Heart left ventricle (tissue), 13 donors: ENCODE results near the gene USE1.

ENCODE experiments used
- POLR2A ChIP-seq, 2 donors: fragments of 450-650 bp; IDR thresholded peaks; one replicate each; pipeline ENCODE4 v1.6.1; 2017; ENCODE audit warnings: antibody characterized with exemption in 2 of 2, mild to moderate bottlenecking in 2 of 2, moderate library complexity in 2 of 2
- TF ChIP-seq, protein P1 (sequence below), 12 donors: fragments of 200-600 bp; sonication (generic) in 4 of 12; IDR thresholded peaks; one replicate each; pipeline versions ENCODE4 v1.5.0 to v1.8.0; 2018 to 2022; ENCODE audit warnings: antibody characterized with exemption in 12 of 12, mild to moderate bottlenecking in 5 of 12
- donor health status: ischemic (EF 13 %, LVEDD 7.1; RV severe dilation, severe dysfunction).
- donor health status: DM: no; HTN: yes; CAD: no.
- donor health status: DM: no; HTN: no; CAD: no.
- donor health status: ischemic (EF 25% LVEDD 6.9; RV normal size, moderate dysfunction).
- donor health status: ischemic (EF 25% LVEDD 5.7; RV mildly dilated, moderate dysfunction).
- donor health status: ischemic (EF 35%, LVEDD 5.7; RV mildly dilated, moderate dysfunction).
- donor health status: nonischemic (EF 11% LVEDD 7.7; RV severe dilation, severe dysfunction).
- donor health status: DM: yes; HTN: yes; CAD: no.
- donor health status: PGD.
- donor health status: ischemic (EF 29% LVEDD 5.4; RV normal size, mild dysfunction).
- donor health status: nonischemic (EF 23%, LVEDD 6.1; RV moderate dilation, normal function).

DNA sequence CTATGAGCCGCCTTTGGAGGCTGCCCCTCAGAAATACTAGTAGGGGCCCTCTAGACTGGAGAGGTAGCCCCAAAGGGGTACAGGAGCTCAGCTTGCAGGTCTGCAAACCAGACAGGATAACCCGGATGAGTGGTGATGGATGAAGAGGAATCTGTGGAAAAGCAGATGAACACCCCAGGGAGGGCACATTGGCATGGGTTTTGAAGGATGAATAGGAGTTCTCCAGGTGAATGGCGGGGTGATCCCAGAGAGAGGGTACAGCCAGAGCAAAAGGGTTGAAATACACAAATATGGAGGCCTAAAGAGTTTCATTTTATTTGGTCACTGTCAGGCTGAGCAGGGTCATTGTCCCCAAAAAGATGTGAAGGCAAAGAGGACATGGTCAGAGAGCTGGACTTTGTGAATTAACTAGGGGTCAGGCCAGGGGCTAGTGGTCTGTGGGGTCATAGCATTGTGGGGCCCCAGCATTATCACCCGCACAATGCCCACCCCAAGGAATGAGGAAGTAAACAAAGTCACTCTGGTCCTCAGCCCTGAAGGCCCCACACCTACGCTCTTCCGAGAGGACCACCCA is 25.8 kb downstream of the USE1 start:
- TF ChIP-seq, protein P1, sequence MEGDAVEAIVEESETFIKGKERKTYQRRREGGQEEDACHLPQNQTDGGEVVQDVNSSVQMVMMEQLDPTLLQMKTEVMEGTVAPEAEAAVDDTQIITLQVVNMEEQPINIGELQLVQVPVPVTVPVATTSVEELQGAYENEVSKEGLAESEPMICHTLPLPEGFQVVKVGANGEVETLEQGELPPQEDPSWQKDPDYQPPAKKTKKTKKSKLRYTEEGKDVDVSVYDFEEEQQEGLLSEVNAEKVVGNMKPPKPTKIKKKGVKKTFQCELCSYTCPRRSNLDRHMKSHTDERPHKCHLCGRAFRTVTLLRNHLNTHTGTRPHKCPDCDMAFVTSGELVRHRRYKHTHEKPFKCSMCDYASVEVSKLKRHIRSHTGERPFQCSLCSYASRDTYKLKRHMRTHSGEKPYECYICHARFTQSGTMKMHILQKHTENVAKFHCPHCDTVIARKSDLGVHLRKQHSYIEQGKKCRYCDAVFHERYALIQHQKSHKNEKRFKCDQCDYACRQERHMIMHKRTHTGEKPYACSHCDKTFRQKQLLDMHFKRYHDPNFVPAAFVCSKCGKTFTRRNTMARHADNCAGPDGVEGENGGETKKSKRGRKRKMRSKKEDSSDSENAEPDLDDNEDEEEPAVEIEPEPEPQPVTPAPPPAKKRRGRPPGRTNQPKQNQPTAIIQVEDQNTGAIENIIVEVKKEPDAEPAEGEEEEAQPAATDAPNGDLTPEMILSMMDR (IDR thresholded peaks at IDR 0.05) = no peak
- no peak for TF ChIP-seq POLR2A (IDR thresholded peaks at IDR 0.05)
